Liver (tissue), 9 donors: Measurements from ENCODE around the gene AKAP11. TPM values are rescaled to one million over a fixed set of nuclear protein-coding genes. Genes with fewer than 3 reads are reported as not detected.

ENCODE experiments used
- DNase-seq: peaks from one replicate; pipeline ENCODE4 v3.0.0-alpha.2; 2017; ENCODE audit warnings: low spot score
- H3K27ac ChIP-seq, 2 donors: one replicate each; pipeline ENCODE4 v1.7.0; 2013; ENCODE audit warnings: inconsistent platforms in 2 of 2, low read length in 2 of 2, control low read depth in 1 of 2, low read depth in 1 of 2, mild to moderate bottlenecking in 1 of 2
- H3K27me3 ChIP-seq, 4 donors: one replicate each; pipeline versions ENCODE4 v1.6.1 to v1.7.0; 2013; ENCODE audit warnings: low read length in 3 of 4, inconsistent platforms in 1 of 4, mild to moderate bottlenecking in 1 of 4, moderate library complexity in 1 of 4; ENCODE audit not compliant: control insufficient read depth in 4 of 4, insufficient read depth in 4 of 4
- H3K36me3 ChIP-seq, 4 donors: one replicate each; pipeline versions ENCODE4 v1.6.1 to v1.7.0; 2013; ENCODE audit warnings: low read length in 3 of 4, mild to moderate bottlenecking in 3 of 4, low read depth in 1 of 4, moderate library complexity in 1 of 4; ENCODE audit not compliant: control insufficient read depth in 4 of 4, insufficient read depth in 3 of 4
- H3K4me1 ChIP-seq, 4 donors: one replicate each; pipeline versions ENCODE4 v1.6.1 to v1.7.0; 2013; ENCODE audit warnings: low read length in 3 of 4, mild to moderate bottlenecking in 3 of 4, moderate library complexity in 1 of 4; ENCODE audit not compliant: control insufficient read depth in 4 of 4, insufficient read depth in 4 of 4
- H3K4me3 ChIP-seq, 3 donors: one replicate each; pipeline versions ENCODE4 v1.6.1 to v1.7.0; 2013; ENCODE audit warnings: low read length in 3 of 3, control low read depth in 1 of 3, low read depth in 1 of 3, mild to moderate bottlenecking in 1 of 3
- H3K9ac ChIP-seq, 2 donors: one replicate each; pipeline ENCODE4 v1.7.0; 2013; ENCODE audit warnings: low read length in 2 of 2, mild to moderate bottlenecking in 2 of 2, moderate library complexity in 2 of 2, control low read depth in 1 of 2, low read depth in 1 of 2
- H3K9me3 ChIP-seq, 4 donors: one replicate each; pipeline versions ENCODE4 v1.6.1 to v1.7.0; 2013; ENCODE audit warnings: low read length in 3 of 4; ENCODE audit not compliant: control insufficient read depth in 4 of 4
- ATF3 ChIP-seq: IDR thresholded peaks from 2 replicates; pipeline ENCODE4 v1.6.1; 2016; ENCODE audit warnings: antibody characterized with exemption
- CTCF ChIP-seq: fragments of 150-350 bp; IDR thresholded peaks from 2 replicates; pipeline ENCODE4 v1.5.1; 2017; ENCODE audit warnings: improper control_type of control experiment, low read depth, low read length; ENCODE audit not compliant: missing input control
- EGR1 ChIP-seq, 2 donors: IDR thresholded peaks; 2 replicates each; pipeline ENCODE4 v1.6.1; 2016 to 2018; ENCODE audit warnings: antibody characterized with exemption in 2 of 2, low read depth in 2 of 2
- FOXA1 ChIP-seq: IDR thresholded peaks from 2 replicates; pipeline ENCODE4 v1.6.1; 2016; ENCODE audit warnings: antibody characterized with exemption
- FOXA2 ChIP-seq: IDR thresholded peaks from 2 replicates; pipeline ENCODE4 v1.6.1; 2016; ENCODE audit warnings: antibody characterized with exemption
- GABPA ChIP-seq, 2 donors: IDR thresholded peaks in 1 of 2; conservative IDR thresholded peaks in 1 of 2; 2 replicates each; pipeline ENCODE4 v1.6.1; 2016; ENCODE audit warnings: antibody characterized with exemption in 2 of 2, mild to moderate bottlenecking in 1 of 2, moderate library complexity in 1 of 2
- HNF4A ChIP-seq, 2 donors: conservative IDR thresholded peaks; 2 replicates each; pipeline ENCODE4 v1.6.1; 2016; ENCODE audit warnings: antibody characterized with exemption in 2 of 2, mild to moderate bottlenecking in 2 of 2
- HNF4G ChIP-seq: IDR thresholded peaks from 2 replicates; pipeline ENCODE4 v1.6.1; 2016; ENCODE audit warnings: antibody characterized with exemption
- JUND ChIP-seq, 2 donors: IDR thresholded peaks; 2 replicates each; pipeline ENCODE4 v1.6.1; 2016; ENCODE audit warnings: antibody characterized with exemption in 2 of 2
- MAX ChIP-seq: IDR thresholded peaks from 2 replicates; pipeline ENCODE4 v1.6.1; 2016; ENCODE audit warnings: antibody characterized with exemption
- NR2F2 ChIP-seq: IDR thresholded peaks from 2 replicates; pipeline ENCODE4 v1.6.1; 2016; ENCODE audit warnings: antibody characterized with exemption
- RAD21 ChIP-seq, 2 donors: IDR thresholded peaks; 2 replicates each; pipeline ENCODE4 v1.6.1; 2016; ENCODE audit warnings: antibody characterized with exemption in 2 of 2, mild to moderate bottlenecking in 2 of 2
- REST ChIP-seq: IDR thresholded peaks from 2 replicates; pipeline ENCODE4 v1.6.1; 2016; ENCODE audit warnings: antibody characterized with exemption, mild to moderate bottlenecking
- RXRA ChIP-seq, 2 donors: IDR thresholded peaks; 2 replicates each; pipeline ENCODE4 v1.6.1; 2017 to 2018; ENCODE audit warnings: antibody characterized with exemption in 2 of 2, mild to moderate bottlenecking in 1 of 2
- SP1 ChIP-seq: IDR thresholded peaks from 2 replicates; pipeline ENCODE4 v1.6.1; 2018; ENCODE audit warnings: antibody characterized with exemption, mild to moderate bottlenecking
- TAF1 ChIP-seq: conservative IDR thresholded peaks from 2 replicates; pipeline ENCODE4 v1.6.1; 2016; ENCODE audit warnings: antibody characterized with exemption, mild to moderate bottlenecking
- YY1 ChIP-seq: IDR thresholded peaks from 2 replicates; pipeline ENCODE4 v1.6.1; 2016; ENCODE audit warnings: antibody characterized with exemption, mild to moderate bottlenecking
- ZBTB33 ChIP-seq: IDR thresholded peaks from 2 replicates; pipeline ENCODE4 v1.6.1; 2016; ENCODE audit warnings: antibody characterized with exemption
- WGBS: extraction: QIAGEN DNeasy Blood & Tissue Kit; methylation state at CpG from one replicate; pipeline ENCODE4 v1.1.7; 2013; 5-methylcytosine and 5-hydroxymethylcytosine counted together
- polyA plus RNA-seq, 2 donors: library from polyadenylated mRNA; stranded (reverse) in 1 of 2; unstranded in 1 of 2; fragments of 200-250 nt in 1 of 2; fragments of >200 nt in 1 of 2; fragmentation: Nextera tagmentation in 1 of 2; extraction: Ambion mirVana in 1 of 2; gene quantifications; one replicate each; pipeline versions ENCODE4 v1.2.1 to v1.2.3, GENCODE V29; 2013 to 2015
- total RNA-seq, 2 donors: library from RNA; depleted of rRNA; stranded (reverse); fragments of >200 nt; gene quantifications; one replicate each; pipeline ENCODE4 v1.2.3, GENCODE V29; 2014
- donor health status: healthy.
- donor health status: healthy.
- donor health status: healthy.
- donor health status: healthy.
- donor health status: healthy.

The AKAP11 gene
- total and polyA plus RNA-seq, 4 donors = 2.5 to 12.0 (median 7.3) TPM

- no peak overlapping the region for H3K27ac ChIP-seq
- H3K27me3 ChIP-seq = no peaks in the 10 kb centered on the region
- H3K4me1 ChIP-seq = peaks cover 0 to 2% (median 0%) of the 10 kb centered on the region in 4 donors
- DNase-seq = no peak
- H3K36me3 ChIP-seq = peaks cover 2 to 14% (median 5%) of the 10 kb centered on the region in 4 donors
- no peak overlapping the region for H3K4me3 ChIP-seq
- H3K9me3 ChIP-seq = no peaks in the 10 kb centered on the region
- WGBS = 88% methylated on average over 3 of the region's 3 CpGs
- no peak for TF ChIP-seq CTCF
- no peak for TF ChIP-seq TAF1
- no peak for TF ChIP-seq YY1
- TF ChIP-seq ATF3 = no peak
- TF ChIP-seq FOXA2 = no peak
- no peak for TF ChIP-seq ZBTB33
- TF ChIP-seq HNF4G = no peak
- no peak for TF ChIP-seq RAD21 (IDR thresholded peaks at IDR 0.05)
- no peak for TF ChIP-seq JUND (IDR thresholded peaks at IDR 0.05)
- no peak for TF ChIP-seq NR2F2
- TF ChIP-seq RXRA (IDR thresholded peaks at IDR 0.05) = no peak
- no peak for TF ChIP-seq GABPA (IDR thresholded peaks at IDR 0.05 in 1 of 2, conservative IDR thresholded peaks at IDR 0.05 in 1 of 2)
- TF ChIP-seq EGR1 (IDR thresholded peaks at IDR 0.05; ENCODE audit: low read depth in 2 of 2) = no peak
- TF ChIP-seq HNF4A (conservative IDR thresholded peaks at IDR 0.05) = no peak
- no peak for TF ChIP-seq FOXA1
- TF ChIP-seq SP1 = no peak
- no peak for TF ChIP-seq MAX
- no peak for TF ChIP-seq REST
- H3K9ac ChIP-seq = no peak overlapping the region
These were observed 11.6 kb downstream of the AKAP11 start for GRCh38 chr13:42283574-42283973.
